ENCODE measurements around the gene RBP5. TPM values are rescaled to one million over a fixed set of nuclear protein-coding genes. Genes with fewer than 3 reads are reported as not detected.

Gene RBP5
- total RNA-seq, 1 donor from 2014 or later = 5.5 TPM

DNA sequence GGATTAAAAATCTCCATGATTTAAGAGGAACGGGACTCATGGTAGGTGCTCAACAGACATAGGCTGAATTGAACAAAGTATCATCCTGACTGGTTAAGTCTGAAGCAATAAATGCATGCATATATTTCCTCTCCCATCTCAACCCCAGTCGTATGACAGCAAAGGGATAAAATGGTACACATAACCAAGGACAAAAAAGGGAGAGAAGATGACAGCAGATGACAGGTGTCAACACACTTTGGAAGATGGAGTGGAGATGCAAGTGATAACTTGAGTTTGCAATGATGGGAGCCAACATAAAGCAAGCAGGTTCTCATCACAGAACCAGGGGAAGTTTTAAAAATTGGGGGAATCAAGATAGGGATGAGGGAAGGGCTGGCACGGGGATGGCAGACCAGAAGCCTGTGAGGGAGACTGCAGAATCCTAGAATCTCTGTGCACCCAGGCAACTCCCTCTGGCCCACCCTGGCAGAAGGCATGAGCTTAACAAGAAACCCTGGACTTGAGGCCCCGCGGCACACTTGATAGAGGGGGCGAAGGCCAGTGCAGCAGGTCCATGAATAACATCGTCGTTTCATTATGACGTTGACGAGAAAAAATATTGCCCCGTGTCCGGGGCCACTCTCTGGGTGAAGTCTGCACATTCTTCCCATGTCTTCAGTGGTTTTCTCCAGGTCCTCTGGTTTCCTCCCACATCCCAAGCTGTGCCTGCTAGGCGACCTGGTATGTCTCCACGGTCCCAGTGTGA, 24.7 kb downstream of the RBP5 start:
- DNase-seq (ENCODE audit: extremely low read depth, low read depth, low spot score) = no peak

DNA sequence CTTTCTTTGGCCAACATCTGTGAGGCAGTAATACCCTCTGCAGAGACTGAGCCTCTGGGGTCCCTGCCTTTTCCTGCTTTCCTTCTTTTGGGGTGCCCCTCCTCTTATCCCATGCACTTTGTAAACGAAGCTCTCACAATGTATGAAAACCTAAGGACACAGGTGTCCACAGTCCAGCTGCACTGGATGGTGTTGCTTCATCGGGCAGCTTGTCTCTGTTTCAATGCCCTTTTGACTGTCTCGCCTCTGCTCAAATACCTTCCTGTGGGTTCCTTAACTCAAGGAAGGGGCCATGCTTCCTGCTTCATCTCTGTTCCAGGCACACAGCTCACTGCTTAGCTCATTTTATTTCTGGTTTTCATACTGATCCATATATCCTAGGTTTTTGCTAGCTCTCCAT, 26.1 kb downstream of the RBP5 start:
- no peak for DNase-seq (ENCODE audit: extremely low read depth, low read depth, low spot score)

DNA sequence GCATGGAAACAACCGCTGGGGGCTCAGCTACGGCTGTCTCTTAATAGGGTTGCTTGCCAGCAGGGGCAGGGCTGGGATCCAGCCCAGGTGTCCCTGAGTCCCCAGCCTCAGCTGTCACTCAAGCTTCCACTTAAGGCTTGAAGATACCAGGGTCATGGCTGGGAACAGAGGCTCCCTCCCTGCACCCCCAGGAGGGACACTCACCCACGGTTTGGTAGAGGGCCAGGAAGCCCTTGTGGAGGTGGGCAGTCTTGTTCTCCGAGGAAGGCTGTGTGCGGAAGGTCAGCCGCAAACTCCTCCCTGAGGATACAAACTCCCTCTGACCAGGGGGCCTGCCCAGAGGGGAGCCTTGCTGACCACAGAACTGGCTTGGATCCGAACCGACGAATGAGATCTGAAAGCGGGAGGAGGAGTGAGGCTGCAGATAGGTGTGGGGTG, 27.0 kb downstream of the RBP5 start:
- no peak for DNase-seq (ENCODE audit: extremely low read depth, low read depth, low spot score)

GRCh38 chr12:7101047-7101693, 27.5 kb downstream of the RBP5 start:
- DNase-seq (ENCODE audit: extremely low read depth, low read depth, low spot score) = no peak

GRCh38 chr12:7100239-7100638, 28.4 kb downstream of the RBP5 start:
- no peak for DNase-seq (ENCODE audit: extremely low read depth, low read depth, low spot score)

DNA sequence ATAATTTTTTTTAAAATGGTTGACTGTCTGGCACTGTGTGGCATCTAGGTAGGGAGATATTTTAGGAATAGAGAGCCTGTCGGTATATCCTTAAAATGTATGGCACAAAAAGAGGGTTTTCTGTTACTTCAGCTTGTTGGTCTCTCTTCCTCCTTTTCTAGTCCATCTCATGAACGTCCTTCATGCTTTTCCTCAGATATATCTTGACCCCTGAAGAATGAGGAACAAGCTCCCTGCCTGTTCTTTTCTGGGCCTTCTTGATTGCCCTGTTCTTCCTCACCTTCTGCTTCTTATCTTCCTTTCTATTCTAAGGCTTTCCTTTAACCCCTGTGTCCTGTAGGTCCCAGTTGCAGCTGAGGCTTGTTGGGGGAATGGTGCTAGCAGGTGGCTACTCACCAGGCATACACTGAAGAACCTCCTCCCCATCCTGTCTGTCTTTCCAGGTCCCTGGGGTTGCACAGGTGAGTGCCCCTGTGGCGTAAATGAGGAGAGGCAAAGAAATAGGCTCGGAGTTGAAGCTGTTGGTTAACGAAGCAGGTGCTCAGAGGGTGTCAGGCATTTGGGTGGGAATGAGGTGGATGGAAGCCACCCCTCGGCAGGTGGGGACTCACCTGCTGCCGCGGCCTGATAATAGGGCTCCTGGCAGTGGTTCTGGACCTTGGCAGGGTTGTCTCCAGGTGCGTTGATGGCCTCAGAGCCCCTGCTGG, 29.2 kb downstream of the RBP5 start:
- no peak for DNase-seq (ENCODE audit: extremely low read depth, low read depth, low spot score)

GRCh38 chr12:7096979-7097378, 31.7 kb downstream of the RBP5 start:
- no peak for DNase-seq (ENCODE audit: extremely low read depth, low read depth, low spot score)

DNA sequence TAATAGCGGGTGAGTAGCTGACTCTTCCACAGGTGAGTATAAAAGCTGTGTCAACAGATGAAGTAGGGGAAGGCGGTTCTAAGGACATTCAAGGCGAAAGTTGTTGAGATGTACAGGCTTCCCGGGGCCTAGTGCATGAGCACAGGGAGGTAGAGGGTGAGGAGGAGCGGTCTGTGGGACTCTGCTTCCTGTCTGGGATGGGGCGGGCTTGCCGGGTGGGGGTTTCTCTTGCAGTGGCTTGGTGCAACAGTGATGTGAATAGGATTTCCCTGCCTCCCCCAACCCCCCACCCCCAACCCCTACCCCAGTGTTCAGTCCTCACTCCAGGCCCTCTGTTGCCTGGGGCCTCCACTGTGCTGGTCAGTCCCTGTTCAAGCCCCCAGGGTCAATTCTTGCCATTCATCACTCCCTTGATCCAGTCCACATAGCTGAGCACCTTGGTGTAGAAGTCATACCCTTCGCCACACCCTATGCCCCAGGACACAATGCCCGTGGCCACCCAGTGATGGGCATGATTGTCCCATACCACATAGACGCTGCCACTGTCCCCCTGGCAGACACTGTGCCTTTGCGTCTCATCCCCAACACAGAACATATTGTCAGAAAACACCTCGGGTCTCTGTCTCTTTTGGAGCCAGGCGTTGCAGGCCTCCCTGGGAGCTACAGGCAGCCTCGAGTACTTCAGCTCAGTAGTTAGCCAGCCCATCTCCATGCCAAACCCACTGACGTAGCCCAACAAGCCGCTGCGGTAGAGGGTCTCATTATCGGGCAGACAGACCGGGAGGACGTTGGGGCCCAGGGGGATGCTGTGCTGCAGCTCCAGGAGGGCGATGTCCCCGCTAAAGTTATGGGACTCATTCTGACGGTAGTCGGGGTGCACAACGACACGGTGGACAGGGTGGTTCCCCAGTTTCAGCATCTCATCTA, 32.4 kb downstream of the RBP5 start:
- DNase-seq (ENCODE audit: extremely low read depth, low read depth, low spot score) = no peak

DNA sequence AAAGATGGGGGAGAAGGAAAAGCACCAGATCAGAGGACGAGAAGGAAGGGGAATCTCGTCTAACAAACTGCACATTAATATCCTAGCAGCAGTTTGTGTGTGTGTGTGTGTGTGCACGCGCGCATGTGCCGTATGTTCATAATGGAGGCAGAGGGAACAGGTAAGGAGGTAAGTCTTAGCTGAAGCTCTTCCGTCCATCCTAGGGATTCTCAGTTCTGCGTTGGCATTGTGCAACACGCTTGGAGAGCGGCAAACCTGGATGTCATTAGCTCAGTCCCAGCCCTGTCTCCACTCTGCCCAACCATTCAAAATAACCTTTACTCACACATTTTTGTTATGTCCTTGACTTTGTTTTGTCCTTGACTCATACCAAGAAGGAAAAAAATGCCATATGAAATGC, 34.8 kb downstream of the RBP5 start:
- DNase-seq (ENCODE audit: extremely low read depth, low read depth, low spot score) = no peak

DNA sequence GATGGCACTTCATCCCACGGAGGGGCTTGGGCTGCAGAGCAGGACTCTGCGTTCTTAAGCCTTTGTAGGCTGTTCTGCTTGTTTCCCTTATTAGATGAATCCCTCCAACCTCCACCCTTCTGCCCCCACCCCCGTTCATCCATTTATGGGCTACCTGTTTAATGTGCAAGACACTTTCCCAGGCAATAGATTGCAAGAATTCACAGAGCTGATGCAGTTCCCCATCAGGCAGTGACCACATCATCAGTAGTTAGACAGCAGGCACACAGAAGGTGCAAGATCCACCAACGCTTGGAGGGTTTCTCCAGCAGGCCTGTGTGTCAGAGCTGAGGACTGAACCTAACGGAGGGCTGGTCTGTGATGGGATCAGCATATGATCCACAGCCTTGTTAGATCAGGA, 35.2 kb downstream of the RBP5 start:
- no peak for DNase-seq (ENCODE audit: extremely low read depth, low read depth, low spot score)

- no peak for DNase-seq (ENCODE audit: extremely low read depth, low read depth, low spot score)
These were observed 35.7 kb downstream of the RBP5 start for GRCh38 chr12:7092986-7093460.

GRCh38 chr12:7092229-7092985, 36.3 kb downstream of the RBP5 start, which contains the start of gene C1R:
C1R (minus strand) TSS chr12:7092445; CDS start chr12:7092388, 57 bp downstream.
- no peak for DNase-seq (ENCODE audit: extremely low read depth, low read depth, low spot score)

DNA sequence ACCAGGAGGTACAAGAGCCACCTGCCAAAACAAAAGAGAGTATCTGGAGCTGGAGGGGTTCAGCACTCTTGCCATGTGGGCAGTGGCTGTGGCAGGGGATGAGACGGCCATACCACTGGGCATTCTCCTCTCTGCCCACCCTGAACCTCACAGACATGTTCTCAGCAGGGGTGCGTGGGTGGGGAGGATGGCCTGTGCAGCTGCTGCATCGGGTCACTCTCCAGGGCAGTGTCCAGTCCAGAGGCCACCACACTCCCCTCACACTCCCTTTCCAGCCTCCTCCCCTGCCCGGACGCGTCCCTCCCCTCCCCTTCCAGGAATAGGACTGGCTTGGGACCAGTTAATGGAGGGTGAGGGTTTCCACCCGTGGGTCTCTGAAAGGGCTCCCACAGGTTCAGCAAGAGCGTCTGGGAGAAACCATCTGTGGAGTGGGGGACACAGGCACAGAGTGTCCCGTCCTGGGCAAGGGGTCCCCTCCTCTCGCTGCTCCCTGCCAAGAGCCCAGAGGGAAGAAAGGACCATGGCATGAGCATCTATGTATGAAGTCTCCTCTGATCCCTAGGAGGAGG, 36.9 kb downstream of the RBP5 start:
- no peak for DNase-seq (ENCODE audit: extremely low read depth, low read depth, low spot score)

GRCh38 chr12:7091171-7091570, 37.5 kb downstream of the RBP5 start:
- no peak for DNase-seq (ENCODE audit: extremely low read depth, low read depth, low spot score)

DNA sequence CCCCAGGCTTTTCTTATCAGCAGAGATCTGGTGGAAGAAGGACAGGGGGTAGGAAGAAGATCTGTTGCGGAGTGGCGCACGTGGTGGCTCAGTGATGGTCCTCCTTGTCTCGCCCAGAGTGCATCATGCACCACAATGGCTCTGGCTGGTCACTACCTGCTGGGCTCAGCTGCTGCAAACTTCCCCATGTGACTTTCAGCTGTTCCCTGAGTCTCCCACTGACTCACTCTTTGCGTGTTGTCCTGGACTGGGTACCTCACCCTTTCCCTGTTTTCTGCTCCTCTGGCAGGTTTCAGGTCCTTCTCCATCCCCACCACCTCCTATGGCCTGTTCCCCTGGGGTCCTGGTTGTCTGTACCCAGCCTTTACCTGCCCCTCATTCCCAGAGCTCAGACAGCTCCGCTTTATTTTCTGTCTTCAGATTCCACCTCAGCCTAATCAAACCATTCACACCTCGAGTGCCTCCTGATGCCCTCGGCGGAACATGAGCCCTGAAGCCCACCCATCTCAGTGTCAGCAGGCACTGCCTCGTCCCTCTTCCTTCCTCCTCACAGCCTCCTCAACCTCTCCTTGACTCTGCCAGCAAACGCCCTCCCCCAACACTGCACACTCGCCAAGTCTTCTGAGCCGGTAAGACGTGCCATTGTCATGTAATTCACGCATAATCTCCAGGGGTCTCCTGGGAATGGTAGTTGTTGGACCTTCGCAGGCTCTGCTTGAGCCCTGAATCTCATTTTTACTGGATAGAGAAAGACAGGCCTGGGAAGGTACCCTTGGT, 38.3 kb downstream of the RBP5 start:
- DNase-seq (ENCODE audit: extremely low read depth, low read depth, low spot score) = no peak

DNA sequence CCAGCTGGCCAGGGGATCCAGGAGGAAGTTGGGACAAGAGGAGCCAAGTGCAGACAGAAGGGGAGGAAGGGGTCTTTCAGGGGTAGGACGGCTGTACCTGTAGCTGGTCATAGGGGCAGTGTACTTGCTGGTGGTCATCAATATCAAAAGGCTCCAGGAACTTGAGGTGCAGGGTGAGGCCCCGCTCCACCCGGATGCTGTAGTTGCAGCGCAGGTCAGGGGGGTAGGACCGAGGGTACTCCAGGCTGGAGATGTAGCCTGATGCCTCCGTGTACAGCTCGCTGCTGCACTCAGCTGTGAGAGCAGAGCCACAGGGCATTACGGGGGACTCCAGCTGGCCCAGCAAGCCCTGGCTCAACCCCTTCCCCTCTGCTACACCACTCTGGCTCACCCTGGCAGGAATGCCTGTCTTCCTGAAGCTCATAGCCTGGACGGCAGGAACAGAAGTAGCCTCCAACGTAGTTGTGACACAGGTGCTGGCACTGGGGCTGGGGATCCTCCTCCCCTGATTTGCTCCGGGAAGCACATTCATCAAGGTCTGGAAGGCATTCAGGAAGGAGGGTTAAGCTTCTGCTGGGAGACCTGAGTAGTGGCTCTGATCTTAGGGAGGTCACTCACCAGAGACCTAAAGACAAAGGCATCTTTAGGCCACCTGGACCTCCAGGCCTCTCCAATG, 39.4 kb downstream of the RBP5 start:
- no peak for DNase-seq (ENCODE audit: extremely low read depth, low read depth, low spot score)

- DNase-seq (ENCODE audit: extremely low read depth, low read depth, low spot score) = no peak
These were observed 45.6 kb downstream of the RBP5 start for GRCh38 chr12:7083125-7083524.

DNA sequence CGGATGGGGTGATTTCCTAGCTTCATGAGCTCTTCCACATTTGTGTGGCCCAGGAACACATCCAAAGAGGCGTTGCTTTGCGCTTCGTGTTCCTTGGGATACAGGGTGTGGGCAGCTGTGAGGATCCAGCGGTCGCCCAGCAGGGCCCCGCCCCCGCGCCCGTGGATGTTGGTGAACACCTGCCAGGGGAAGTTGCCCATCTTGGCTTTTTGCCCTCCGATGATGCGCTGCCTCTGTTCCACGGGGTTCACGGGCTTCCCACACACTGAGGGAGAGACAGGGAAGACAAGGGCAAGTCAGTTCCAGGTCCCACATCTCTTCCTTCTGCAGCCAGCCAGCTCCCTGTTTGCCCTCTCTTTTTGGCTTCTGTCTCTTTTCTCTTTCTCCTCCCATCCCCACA, 47.7 kb downstream of the RBP5 start:
- no peak for DNase-seq (ENCODE audit: extremely low read depth, low read depth, low spot score)

Measured in glomerular endothelial cell (primary cell).